Mucosa of rectum (tissue), 2 donors: ENCODE measurements around the gene LINGO3.
"Not testable (repeated sequence)": the region's sequence is repeated elsewhere in the genome, so short reads cannot be mapped to it uniquely, and the experiment has no call there.

ENCODE experiments used
- H3K27ac ChIP-seq, 2 donors: one replicate each; pipeline ENCODE4 v1.7.0; 2013; ENCODE audit warnings: inconsistent platforms in 2 of 2, low read depth in 2 of 2, low read length in 2 of 2
- H3K27me3 ChIP-seq, 2 donors: one replicate each; pipeline ENCODE4 v1.7.0; 2013; ENCODE audit warnings: low read length in 2 of 2; ENCODE audit not compliant: control insufficient read depth in 2 of 2, insufficient read depth in 2 of 2
- H3K36me3 ChIP-seq, 2 donors: one replicate each; pipeline ENCODE4 v1.7.0; 2013; ENCODE audit warnings: low read length in 2 of 2; ENCODE audit not compliant: control insufficient read depth in 2 of 2, insufficient read depth in 2 of 2
- H3K4me1 ChIP-seq, 2 donors: one replicate each; pipeline ENCODE4 v1.7.0; 2013; ENCODE audit warnings: low read length in 2 of 2, mild to moderate bottlenecking in 1 of 2; ENCODE audit not compliant: control insufficient read depth in 2 of 2, insufficient read depth in 2 of 2
- H3K4me3 ChIP-seq, 2 donors: one replicate each; pipeline ENCODE4 v1.7.0; 2013; ENCODE audit warnings: low read length in 2 of 2
- H3K9ac ChIP-seq, 2 donors: one replicate each; pipeline ENCODE4 v1.7.0; 2013; ENCODE audit warnings: low read length in 2 of 2, low read depth in 1 of 2, mild to moderate bottlenecking in 1 of 2
- H3K9me3 ChIP-seq, 2 donors: one replicate each; pipeline ENCODE4 v1.7.0; 2013; ENCODE audit warnings: low read length in 2 of 2; ENCODE audit not compliant: control insufficient read depth in 2 of 2
- donor health status: healthy.
- donor health status: Normal muscosa, but diverticular disease.

The LINGO3 gene

GRCh38 chr19:2281265-2282061 is 26.5 kb downstream of the LINGO3 start:
- H3K4me3 ChIP-seq = peak overlapping the region; percentile 50
- not testable (repeated sequence) for H3K36me3 ChIP-seq, H3K9me3 ChIP-seq, H3K27me3 ChIP-seq, H3K27ac ChIP-seq
- peaks cover 7 to 12% of the 10 kb centered on the region in 2 donors for H3K4me1 ChIP-seq
- H3K9ac ChIP-seq = peak overlapping the region in 1 of 2 donors; percentile 14

DNA sequence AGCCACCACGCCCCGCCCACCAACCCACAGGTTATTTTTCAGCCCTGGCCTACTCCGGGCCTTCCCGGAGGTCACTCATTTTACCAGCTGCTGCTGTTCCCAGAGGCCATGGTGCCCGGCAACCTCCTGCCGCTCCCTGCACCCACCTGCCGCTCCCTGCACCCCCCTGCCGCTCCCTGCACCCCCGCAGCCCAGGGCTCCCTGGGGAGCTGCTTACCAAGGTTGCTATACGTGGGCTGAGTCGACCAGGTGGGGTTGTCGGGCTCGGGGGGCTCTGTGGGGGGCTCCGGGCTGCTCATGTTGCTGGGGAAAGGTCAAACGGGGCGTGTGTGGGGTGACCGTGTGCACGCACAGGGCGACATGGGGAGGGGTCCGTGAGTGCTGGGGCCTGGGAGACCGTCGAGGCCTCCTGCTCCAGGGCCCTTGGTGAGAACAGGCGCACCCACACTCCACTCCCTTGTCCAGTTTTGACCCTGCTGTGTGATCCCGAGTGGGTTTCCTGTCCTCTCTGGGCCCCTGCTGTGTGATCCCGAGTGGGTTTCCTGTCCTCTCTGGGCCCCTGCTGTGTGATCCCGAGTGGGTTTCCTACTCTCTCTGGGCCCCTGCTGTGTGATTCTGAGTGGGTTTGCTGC is 27.2 kb downstream of the LINGO3 start:
- no peak overlapping the region for H3K9ac ChIP-seq
- H3K4me1 ChIP-seq = peaks cover 7 to 19% of the 10 kb centered on the region in 2 donors
- no peaks in the 10 kb centered on the region for H3K9me3 ChIP-seq
- H3K27ac ChIP-seq = no peak overlapping the region
- H3K4me3 ChIP-seq = no peak overlapping the region
- H3K36me3 ChIP-seq = no peaks in the 10 kb centered on the region
- H3K27me3 ChIP-seq = peaks cover 0 to 4% of the 10 kb centered on the region in 2 donors

DNA sequence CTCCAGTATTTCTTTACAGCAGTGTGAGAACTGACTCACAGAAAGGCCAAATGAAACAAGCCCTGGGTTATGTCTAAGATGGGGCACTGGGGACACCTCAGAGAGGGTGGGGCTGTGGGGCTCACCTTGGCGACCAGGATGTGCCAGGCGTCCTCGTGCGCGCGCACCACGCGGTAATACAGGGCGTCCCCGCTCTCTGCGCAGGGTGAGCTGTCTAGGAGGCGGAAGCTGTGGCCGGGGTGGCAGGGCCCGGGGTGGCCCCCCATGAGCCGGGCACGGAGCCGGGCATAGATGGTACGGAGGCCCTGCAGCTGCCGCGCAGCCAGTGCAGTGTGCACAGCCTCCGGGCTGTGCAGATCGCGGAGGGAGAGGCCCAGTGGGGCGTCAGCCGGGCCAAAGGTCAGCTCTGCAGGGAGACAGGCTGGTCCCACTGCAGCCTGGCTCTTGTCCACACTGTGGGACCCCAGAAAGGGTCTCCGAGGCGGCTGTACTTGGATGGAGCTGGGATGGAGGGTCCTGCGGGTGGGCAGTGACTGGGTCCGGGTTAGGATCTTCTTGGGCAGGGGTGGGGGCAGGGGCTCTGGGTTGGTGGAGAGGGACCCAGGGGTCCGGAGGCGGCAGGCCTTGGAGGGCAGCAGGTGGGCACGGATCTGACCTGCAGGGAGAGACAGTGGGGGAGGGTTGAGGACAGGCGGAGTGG is 29.3 kb downstream of the LINGO3 start:
- H3K36me3 ChIP-seq = peaks cover 0 to 2% of the 10 kb centered on the region in 2 donors
- peaks cover 20 to 36% of the 10 kb centered on the region in 2 donors for H3K4me1 ChIP-seq
- H3K9me3 ChIP-seq = no peaks in the 10 kb centered on the region
- no peak overlapping the region for H3K4me3 ChIP-seq
- H3K27ac ChIP-seq = peak overlapping the region in 1 of 2 donors; percentile 7
- peaks cover 0 to 3% of the 10 kb centered on the region in 2 donors for H3K27me3 ChIP-seq
- no peak overlapping the region for H3K9ac ChIP-seq

DNA sequence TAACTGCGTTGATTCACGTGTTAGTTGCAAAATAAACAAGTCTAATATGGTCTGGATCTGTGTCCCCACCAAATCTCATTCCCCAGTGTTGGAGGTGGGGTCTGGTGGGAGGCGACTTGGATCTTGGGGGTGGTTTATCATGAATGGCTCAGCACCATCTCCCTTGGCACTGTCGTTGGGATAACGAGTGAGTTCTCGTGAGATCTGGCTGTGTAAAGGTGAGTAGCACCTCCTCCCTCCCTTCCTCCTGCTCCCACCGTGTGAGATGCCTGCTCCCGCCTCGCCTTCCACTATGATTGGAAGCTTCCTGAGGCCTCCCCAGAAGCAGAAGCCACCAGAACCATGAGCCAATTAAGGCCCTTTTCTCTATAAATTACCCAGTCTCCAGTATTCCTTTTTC is 30.8 kb downstream of the LINGO3 start:
- H3K9me3 ChIP-seq = no peaks in the 10 kb centered on the region
- H3K27ac ChIP-seq = no peak overlapping the region
- peaks cover 30 to 47% of the 10 kb centered on the region in 2 donors for H3K4me1 ChIP-seq
- peaks cover 4 to 12% of the 10 kb centered on the region in 2 donors for H3K36me3 ChIP-seq
- peaks cover 0 to 3% of the 10 kb centered on the region in 2 donors for H3K27me3 ChIP-seq
- H3K4me3 ChIP-seq = no peak overlapping the region
- H3K9ac ChIP-seq = no peak overlapping the region

DNA sequence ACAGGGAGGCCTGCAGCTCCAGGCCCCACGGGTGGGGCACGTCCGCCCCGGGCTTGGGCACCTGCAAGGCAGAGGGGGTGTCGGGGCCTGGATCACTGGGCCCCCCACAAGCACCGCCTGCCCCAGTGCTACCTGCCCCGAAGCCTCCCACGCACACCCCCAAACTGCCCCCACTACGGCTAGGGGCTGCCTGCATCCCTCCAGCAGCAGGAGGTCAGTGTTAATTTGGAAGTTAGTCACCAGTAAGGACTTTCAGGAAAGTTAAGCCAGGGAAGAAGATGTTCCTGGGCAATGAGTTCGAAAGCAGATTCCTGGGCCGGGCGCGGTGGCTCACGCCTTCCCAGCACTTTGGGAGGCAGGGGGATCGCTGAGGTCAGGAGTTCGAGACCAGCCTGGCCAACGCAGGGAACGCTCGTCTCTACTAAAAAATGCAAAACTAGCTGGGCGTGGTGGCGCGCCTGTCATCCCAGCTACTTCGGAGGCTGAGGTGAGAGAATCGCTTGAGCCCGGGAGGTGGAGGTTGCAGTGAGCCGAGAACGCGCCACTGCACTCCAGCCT is 31.4 kb downstream of the LINGO3 start:
- no peaks in the 10 kb centered on the region for H3K9me3 ChIP-seq
- no peak overlapping the region for H3K9ac ChIP-seq
- peak overlapping the region; percentile 56 to 58 for H3K27ac ChIP-seq
- H3K36me3 ChIP-seq = peaks cover 9 to 16% of the 10 kb centered on the region in 2 donors
- no peak overlapping the region for H3K4me3 ChIP-seq
- H3K27me3 ChIP-seq = no peaks in the 10 kb centered on the region
- peaks cover 30 to 47% of the 10 kb centered on the region in 2 donors for H3K4me1 ChIP-seq

- Histone ChIP-seq H3K4me1 (peaks cover 36 to 53% of the 10 kb centered on the region in 2 donors), H3K4me3 (no peak overlapping the region), H3K36me3 (peaks cover 11 to 16% of the 10 kb centered on the region in 2 donors), H3K27ac (peak overlapping the region; percentile 58), H3K9me3 (no peaks in the 10 kb centered on the region), H3K9ac (peak overlapping the region in 1 of 2 donors; percentile 57), H3K27me3 (no peaks in the 10 kb centered on the region)
Measured at GRCh38 chr19:2275588-2276428, 32.1 kb downstream of the LINGO3 start.

DNA sequence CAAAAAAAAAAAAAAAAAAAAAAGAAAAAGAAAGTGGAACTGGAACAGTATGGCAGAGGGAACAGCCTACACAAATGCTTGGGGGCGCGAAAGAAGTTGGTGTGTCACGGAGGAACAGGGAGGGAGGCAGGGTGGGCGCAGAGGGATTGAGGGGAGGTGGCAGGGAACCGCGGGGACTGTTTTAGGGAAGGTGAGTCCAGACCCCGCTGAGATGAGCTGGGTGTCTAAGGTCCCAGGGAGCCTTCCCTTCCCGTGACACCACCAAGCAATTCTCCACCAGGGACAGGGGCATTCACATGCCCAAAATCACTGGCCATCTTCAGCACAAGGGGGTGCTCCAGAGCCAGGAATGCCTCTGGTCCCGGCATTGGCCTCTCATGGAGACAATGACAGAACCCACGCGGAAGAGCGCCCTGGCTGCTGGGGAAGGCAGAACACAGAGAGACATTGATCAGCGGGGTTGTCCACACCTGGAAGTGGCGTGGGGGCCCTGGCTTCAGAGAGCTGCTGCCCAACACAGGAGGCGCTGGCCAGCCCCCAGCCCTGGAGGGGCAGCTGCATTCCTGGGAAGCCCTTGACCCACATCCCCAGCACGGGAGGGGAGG is 32.9 kb downstream of the LINGO3 start:
- peak overlapping the region in 1 of 2 donors; percentile 57 for H3K9ac ChIP-seq
- peaks cover 36 to 53% of the 10 kb centered on the region in 2 donors for H3K4me1 ChIP-seq
- H3K9me3 ChIP-seq = no peaks in the 10 kb centered on the region
- H3K36me3 ChIP-seq = peaks cover 11 to 16% of the 10 kb centered on the region in 2 donors
- H3K4me3 ChIP-seq = no peak overlapping the region
- H3K27me3 ChIP-seq = no peaks in the 10 kb centered on the region
- H3K27ac ChIP-seq = peak overlapping the region in 1 of 2 donors; percentile 58

- peak overlapping the region in 1 of 2 donors; percentile 15 for H3K4me3 ChIP-seq
- H3K27ac ChIP-seq = peak overlapping the region; percentile 78 to 82
- peaks cover 36 to 53% of the 10 kb centered on the region in 2 donors for H3K4me1 ChIP-seq
- H3K9ac ChIP-seq = peak overlapping the region in 1 of 2 donors; percentile 34
- no peaks in the 10 kb centered on the region for H3K27me3 ChIP-seq
- no peaks in the 10 kb centered on the region for H3K9me3 ChIP-seq
- peaks cover 11 to 16% of the 10 kb centered on the region in 2 donors for H3K36me3 ChIP-seq
Measured at GRCh38 chr19:2274185-2274711, 33.7 kb downstream of the LINGO3 start.
